G401.6 (cell line): ENCODE results near the gene TMEM132A.
A peak's percentile ranks its signal among the peaks of the same experiment; 100 is the strongest.
"Not testable (repeated sequence)": the region's sequence is repeated elsewhere in the genome, so short reads cannot be mapped to it uniquely, and the experiment has no call there.

Experiments used
- FAIRE-seq: peaks from 2 replicates; lab custom pipeline; 2012; peaks lifted over from hg19 to GRCh38; lab: Jason Lieb, UNC

The TMEM132A gene

DNA sequence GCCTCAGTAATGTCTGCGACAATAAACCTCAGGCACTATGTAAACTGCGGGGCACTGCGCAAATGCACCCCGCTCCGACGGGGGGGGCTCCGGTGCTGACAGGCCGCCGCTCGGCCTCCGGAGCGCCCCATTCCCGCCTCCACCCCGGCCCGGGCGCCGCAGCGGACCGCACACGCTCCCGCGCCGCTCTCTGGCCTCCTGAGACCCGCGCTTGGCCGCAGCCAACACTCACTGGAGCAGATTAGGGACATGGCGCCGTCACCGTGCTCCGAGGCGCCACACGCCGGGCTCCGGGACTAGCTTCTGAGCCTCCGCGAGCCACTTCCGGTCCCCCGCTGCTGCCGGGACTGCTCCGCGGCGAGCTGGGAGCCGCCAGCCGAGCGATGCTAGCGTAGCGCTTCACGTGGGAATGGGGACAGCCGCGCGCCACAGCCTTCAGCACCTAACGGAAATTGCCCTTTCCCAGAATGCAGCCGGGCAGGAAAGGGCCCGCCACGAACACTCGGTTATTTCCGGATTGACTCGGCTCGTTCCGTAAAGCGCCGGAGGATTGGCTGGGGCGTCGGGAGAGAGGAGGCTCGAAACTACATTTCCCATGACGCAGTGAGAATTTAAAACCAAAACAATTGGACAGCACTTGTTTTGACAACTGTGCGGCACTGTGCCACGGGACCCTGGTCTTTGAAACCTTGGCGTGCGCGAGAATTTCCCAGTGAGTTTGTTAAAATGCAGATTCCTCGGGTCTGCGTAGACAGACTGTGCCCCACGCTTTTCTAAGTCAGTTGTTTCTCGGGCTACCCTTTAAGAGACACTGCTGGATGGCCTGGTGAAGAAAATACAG, 17.9 kb upstream of the TMEM132A start, which contains the start of gene PRPF19:
PRPF19 (minus strand) TSS at position 454 of the 841 bp plus-strand sequence; CDS start at position 251, 203 bp downstream.
- FAIRE-seq: peak; percentile 97

DNA sequence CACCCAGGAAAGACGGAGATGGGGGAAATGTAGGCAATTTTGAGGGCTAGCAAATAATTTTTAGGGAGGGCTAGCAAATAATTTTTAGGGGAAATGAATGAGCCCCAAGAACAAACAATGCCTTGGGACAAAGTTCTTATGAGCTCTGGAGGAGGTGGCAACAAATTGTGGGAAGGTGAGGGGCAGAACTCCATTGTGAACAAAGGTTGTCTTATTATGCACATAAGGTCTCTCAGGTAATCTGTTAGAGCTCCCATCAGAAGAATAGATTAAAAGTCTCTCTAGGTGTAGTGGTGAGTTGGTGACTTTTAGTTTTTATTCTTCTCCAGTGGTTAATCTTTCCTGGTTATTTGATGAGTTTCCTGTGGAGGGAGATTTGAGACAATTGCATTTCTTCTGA, 15.5 kb upstream of the TMEM132A start:
- FAIRE-seq: no peak

DNA sequence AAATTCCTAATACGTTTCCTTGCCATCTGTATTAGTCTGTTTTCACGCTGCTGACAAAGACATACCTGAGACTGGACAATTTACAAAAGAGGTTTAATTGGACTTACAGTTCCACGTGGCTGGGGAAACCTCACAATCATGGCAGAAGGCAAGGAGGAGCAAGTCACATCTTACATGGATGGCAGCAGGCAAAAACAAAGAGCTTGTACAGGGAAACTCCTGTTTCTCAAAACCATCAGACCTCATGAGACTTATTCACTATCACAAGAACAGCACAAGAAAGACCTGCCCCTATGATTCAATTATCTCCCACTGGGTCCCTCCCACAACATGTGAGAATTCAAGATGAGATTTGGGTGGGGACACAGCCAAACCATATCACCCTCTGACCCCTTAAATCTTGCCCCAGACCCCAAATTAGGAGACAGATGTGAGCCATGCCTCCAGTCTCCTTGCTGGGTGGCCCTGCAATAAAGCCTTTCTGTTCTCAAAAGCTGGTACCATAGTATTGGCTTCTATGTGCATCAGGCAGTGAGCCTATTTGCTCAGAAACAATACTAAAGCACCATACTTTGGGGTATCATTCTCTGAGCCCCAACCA, 14.5 kb upstream of the TMEM132A start:
- FAIRE-seq: not testable (repeated sequence)

DNA sequence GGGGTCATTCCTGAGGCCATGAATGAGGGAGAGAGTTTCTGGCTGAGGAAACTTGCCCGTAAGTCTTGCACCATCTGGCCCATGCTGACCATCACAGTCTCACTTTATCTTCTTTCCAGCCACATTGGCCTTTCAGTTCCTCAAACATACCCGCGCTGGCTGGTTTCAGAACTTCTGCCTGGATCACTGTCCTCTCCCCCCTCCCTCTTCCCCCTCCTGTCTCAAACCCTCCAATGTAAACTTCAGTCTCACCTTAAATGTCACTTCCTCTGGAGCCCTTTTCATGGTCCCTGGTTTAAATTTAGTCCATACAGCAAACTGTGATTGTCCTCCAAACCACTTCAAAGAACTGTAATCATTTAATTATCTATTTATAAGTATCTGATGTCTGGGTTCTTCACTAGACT, 14.0 kb upstream of the TMEM132A start:
- FAIRE-seq: no peak

DNA sequence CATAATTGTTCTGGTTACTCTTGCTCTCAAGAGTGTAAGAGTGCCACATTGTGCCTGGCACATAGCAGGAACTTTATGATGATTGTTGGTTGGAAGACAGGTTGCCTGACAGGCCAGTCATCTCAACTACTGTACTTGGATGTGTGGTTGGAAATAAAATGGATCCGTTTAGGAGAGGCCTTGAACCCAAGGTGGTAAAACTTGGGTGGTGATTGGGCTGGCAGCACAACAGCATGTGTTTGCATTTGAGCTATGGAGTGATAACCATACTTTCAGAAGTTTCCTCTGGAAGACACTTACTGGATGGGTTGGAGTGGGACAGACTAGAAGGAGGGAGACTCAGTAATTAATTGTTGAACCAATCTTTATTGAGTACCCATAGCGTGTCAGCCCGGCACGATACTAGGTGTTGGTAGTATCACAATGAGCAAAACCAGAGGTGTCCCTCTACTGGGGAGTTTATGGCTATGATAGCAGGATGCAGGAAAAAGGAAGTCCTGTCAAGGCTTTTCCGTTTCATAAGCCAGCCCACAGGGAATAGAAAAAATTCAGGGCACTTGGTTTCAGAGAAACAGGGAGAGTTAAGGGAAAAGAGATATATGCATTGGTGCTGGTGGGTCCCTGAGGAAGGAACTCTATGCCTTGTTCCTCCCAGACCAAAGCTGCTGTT, 13.4 kb upstream of the TMEM132A start:
- FAIRE-seq: no peak

DNA sequence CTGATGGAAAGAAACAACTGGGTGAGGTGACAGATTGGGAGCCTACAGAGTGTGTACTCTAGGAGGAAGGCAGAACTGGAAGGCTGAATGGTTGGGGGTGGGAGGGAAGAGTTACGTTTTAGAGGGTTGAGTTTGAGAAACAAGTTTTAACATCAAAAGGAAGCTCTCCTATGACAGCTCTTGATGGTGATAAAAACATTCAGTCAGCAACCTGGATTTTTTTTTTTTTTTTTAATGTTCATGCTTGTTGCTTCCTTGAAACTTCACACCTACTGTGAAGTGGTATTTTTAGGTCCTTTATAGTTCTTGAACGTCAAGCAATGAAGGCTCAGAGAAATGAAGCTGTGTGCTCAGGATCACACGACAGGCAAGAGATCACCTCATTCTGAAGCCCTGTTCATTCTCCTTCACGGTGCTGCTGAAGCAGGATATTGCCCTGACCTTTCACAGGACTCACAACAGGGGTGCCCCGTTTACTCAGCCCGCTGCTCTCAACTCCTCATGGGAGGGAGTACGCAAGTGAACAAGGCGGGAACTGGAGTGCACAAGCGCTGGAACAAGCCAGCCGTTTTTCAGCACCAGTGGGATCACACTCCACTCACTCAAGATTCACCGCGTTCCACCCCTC, 11.9 kb upstream of the TMEM132A start:
- no peak for FAIRE-seq

DNA sequence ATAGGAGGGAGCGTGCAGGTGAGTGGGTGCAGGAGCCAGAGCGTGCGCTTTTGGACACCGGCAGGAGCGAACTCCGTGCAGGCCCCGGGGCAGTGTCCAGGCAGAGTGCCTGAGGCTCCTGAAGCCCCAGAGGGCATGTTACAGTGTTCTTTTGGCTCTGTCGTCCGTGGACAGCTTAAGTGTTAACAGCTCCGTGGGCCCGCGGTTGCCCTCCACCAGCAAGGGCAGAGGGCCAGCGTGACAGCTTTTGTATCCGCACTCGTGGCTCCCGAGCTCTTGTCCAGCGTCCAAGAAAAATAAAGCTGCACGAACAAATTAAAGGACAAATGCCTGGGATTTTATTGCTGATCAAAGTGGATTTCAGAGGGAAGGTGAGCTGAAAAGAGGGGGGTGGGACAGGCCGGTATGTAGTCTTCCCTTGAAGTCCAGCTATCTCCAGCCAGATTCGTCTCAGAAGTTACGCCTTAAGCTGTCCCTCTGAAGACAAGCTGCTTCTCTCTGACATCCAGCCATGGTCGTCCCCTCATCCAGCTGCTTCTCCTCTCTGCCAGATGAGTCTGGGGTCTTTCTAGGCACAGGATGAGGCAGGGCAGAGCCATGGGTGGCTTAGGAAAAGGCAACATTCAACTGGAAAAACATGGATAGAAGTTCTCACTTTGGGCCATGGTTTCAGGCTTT, 11.3 kb upstream of the TMEM132A start:
- FAIRE-seq: no peak

DNA sequence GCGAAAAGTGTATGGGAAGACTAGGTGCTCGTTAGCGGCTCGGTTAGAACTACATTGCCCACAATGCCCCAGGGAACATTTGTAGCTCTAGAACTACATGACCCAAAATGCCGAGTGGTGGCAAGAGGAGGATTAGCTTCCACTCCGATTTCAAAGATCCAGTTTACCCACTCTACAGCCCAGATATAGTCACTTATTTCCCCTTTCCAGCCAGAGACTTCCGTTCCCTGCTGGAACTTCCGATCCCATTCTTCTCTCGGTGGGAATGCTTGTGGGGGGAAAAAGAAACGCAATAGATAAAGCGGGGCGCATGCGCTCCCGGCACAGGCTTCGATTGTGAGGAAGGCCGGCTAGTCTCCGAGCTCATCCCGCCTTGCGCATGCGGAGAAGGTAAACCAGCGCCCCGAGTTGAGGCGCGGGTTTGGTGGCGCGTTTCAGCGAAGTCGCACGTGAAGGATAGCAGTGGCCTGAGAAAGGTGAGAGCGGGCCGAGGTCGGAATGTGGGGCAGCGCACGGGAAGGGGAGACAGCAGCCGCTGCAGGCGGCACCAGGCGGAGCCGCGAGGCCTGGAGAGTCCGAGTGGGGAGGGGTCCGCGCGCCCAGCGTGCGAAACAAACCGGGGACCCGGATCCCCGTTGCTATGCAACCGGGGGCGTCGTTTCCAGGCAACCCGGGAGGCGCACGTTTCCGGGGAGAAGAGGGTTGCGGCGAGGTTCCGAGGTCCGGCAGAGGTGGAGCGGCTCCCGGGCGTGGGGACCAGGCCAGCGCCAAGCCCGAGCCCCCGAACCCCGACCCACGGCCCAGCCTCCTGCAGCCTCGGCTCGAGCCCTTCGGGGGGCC, 10.2 kb upstream of the TMEM132A start, which contains the start of gene TMEM109:
TMEM109 (plus strand) TSS at position 366 of the 840 bp plus-strand sequence. CDS start 5,536 bp downstream, outside the sequence.
- peak; percentile 70 for FAIRE-seq

DNA sequence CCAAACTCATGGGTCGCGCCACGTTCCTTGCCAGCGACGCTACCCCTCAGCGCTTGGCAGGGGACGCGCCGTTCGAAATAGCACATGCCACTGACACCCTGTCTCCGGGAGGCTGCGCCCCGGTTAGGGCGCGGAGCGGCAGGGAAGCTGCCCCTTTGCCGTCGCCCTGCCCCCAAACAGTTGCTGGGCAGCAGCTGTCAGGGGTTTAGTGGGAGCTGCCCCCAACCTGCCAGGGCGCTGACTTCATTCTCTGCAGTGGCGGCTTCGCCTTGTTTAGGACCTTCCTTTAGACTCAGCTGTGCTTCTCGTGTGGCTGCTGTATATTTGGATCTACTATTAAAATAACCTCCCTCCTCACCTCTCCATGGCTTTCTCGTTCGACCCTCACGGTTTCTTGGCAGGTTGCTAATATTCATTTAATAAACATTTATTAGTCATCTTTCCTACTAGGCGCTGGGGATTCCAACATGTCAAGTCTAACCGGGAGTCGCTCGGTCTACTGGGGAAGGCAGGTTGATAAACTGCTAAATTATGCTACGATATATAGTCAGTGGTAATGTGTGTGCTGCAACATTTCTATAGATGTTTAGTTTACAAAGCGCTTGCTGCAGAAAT, 9.5 kb upstream of the TMEM132A start:
- no peak for FAIRE-seq

DNA sequence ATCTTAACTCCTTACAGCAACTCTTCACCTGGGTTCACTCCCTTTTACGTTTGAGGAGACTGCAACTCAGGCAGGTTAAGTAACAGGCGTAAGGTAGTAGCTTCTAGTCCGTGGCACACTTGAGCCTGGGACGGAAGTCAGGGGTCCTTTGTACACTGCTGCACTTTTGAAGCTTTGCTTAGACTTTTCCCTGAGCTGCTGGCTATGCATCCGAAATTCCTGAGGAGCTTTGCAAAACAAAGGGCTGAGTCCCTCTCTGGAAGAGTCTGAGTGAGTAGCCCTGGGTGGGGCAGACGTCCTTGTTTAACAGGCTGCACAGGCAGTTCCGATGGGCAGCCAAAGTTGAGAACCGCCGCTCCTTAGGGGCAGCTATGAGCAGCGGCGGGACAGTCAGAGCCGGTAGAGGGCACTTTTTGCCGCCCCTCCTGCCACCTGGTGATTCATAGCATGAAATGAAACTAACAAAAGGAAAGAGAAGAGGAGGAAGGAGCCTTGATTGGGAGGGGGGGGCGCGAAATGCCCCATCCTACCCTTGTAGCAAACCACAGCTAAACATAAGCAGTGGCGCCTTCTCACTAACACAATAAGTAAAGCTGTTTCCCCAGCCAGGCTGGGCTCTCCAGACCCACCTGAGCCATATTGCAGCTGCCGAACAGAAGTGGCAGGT, 8.9 kb upstream of the TMEM132A start:
- no peak for FAIRE-seq

DNA sequence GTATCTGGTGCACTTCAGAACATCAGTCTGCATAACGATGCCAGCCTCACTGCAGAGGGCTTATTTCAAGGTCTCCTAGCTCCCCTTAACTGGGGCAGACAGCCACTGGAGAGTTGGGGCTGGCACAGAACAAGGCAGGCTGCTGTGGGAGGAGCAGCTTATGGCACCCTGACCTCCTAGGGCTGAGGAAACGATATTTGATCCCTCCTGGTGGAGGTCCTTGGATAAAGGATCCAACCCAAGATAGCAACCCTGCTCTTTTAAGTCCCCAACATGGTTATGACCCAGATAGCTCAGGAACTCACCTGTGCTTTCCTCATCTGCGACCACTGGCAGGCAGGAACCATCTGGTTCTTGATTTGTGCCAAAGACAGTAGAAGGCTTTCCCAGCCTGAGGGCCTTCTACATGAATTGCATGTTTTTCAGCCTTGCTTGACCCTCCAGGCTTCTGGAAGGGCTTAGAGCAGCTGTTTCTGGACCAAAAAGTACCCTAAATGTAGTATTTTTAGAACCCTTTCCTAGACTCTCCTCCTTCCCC, 7.5 kb upstream of the TMEM132A start:
- FAIRE-seq: no peak

DNA sequence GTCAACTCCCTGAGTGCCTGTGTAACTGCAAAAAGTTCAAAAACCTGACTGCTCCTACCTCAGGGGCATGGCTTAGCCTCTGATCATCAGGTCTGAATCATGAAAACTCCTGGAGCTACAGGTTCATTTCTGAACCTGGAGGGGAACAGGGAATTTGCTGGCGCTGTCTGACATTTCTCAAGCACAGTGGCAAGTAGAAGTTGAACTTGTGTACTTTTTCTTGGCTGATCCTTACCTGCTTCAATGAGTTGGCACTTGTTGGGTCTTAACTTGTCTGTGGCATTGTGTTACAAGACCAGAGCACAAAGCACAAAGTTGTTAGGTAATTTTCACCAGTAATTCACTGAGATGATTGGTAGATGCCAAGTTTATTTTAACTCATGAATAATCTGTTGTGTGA, 7.0 kb upstream of the TMEM132A start:
- no peak for FAIRE-seq

DNA sequence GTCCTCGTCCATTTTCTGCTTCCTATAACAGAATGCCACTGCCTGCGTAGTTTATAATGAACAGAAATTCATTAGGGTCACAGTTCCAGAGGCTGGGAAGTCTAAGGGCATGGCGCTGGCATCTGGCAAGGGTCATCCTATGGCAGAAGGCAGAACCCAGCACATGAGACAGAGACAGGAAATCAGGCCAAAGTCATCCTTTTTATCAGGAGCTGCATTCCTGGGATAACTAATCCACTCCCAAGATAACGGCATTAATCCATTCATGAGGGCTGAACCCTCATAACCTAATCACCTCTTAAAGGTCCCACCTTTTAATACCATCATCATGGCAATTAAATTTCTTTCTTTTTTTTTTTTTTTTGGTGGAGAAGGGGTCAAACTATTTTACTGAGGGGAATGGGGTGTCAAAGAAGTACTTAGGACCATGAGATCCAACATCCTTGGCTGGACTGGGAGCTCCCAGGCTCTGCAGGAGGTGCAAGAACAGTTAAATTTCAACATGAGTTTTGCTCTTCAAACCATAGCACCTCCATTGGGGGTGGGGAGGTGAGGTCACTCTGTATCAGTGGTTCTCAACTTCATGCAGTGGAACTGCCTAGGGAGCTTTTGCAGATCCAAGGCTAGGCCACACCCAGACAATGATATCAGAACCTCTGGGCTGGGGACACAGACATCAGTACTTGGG, 5.9 kb upstream of the TMEM132A start:
- no peak for FAIRE-seq

DNA sequence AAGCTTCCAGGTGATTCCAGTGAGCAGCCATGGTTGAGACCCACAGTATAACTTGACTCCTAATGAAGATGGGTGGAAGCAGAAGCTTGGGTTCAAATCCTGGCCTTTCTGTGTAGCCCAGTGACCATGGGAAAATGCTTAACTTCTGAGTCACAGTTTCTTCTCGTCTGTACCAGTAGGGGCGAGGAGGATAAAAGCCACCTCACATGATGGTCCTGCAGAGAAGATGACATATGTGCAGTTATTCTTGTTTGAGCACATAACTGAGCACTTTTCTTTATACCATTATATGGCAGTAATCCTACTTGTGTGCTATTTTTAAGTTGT, 5.4 kb upstream of the TMEM132A start:
- no peak for FAIRE-seq

DNA sequence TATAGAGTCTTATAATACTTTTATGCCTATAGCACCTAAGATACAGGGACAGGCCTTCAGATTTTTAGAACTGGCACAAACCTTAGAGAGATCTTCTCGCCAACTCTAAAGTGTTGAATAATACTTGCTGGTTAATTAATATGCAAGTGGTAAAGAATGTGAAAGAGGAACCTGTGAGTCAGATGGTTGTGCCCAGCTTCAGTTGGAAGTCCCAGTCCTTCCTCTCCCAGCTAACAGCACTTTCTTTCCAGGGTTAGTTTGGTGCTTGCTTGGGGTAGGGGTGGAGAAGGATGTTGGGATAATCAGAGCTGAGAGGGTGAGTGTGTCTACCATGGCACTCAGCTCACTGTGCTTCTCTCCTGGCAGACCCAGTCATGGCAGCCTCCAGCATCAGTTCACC, 4.9 kb upstream of the TMEM132A start:
- FAIRE-seq: no peak

DNA sequence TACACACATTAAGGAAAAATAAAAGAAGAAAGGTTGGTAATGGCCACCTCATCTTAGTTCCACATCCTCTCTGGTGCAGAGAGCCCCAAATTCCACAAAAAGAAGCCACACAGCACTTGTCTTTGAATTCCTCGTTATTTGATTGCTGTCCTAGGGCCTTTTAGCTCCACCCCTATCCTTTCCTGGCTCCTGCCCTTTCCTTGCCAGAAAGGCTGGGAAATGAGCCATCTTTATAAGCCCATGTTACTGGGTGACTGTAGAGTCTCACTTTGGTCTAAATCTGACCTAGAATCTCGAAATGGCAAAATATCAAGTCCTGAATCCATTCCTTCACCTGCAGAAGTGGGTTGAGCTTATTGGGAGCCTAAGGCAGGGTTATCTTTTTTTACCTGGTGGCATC, 4.3 kb upstream of the TMEM132A start:
- no peak for FAIRE-seq

DNA sequence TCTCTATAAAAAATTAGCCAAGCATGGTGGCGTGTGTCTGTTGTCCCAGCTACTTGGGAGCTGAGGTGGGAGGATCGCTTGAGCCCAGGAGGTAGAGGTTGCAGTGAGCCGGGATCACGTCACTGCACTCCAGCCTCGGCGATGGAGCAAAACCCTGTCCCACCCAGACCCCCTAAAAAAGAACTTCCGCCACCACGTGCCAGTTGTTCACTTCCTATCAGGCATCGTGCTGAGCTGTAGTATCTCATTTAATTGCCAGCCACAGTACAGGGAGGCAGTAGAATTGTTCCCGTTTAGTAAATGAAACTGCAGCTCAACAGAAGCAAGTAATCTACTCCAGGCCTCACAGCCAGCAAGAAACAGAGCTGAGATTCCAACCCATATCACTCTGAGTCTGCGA, 3.0 kb upstream of the TMEM132A start:
- FAIRE-seq: no peak

DNA sequence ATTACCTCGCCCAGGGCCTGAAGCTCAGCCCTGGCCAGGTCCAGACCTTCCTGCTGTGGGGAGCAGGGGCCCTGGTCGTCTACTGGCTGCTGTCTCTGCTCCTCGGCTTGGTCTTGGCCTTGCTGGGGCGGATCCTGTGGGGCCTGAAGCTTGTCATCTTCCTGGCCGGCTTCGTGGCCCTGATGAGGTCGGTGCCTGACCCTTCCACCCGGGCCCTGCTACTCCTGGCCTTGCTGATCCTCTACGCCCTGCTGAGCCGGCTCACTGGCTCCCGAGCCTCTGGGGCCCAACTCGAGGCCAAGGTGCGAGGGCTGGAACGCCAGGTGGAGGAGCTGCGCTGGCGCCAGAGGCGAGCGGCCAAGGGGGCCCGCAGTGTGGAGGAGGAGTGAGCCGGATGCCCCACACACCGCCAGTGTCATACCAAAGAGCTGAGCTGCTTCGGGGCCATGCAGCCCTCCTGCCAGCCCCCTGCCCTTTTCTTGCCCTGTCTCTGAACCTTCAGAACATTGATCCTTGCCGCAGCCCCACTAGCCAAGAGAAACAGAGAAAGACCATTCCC, 2.4 kb upstream of the TMEM132A start:
- FAIRE-seq: no peak

DNA sequence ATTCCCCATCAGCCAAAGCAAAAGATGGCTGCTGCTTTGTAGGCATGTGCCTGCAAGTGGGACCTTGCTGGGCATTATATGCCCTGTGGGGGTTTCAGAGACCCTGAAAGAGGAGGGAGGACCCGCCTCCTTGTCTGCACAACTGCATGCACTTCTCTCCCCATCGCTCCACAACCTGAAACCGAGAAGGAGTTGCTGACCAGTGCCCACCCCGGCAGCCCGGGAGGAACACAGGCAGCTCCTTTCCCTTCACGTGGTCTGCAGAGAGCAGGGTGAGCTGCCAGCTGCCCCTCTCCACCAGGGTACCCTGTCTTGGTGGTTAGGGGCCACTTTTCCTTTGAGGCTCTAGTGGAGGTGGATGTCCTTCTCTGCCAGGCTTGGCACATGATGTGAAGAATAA, 1.4 kb upstream of the TMEM132A start:
- no peak for FAIRE-seq
